PC-9 (cell line): ENCODE measurements around the gene CCL7.

ENCODE experiments used
- CTCF ChIP-seq: fragments of 200-600 bp; sonication (generic); conservative IDR thresholded peaks from 2 replicates; pipeline ENCODE4 v1.6.1; 2017; ENCODE audit warnings: mixed run types, antibody characterized with exemption, mild to moderate bottlenecking, moderate library complexity
- EZH2 ChIP-seq: fragments of 200-600 bp; sonication (generic); IDR thresholded peaks from 2 replicates; pipeline ENCODE4 v1.8.0; 2017; ENCODE audit warnings: antibody characterized with exemption, low read depth

GRCh38 chr17:34301986-34302385 is 32.0 kb downstream of the CCL7 start:
- no peak for TF ChIP-seq CTCF
- TF ChIP-seq EZH2 = no peak
